ENCODE data around the gene ERCC6L2.

GRCh38 chr9:95880021-95880690, 4.7 kb downstream of the ERCC6L2 start:
- TF ChIP-seq IRF2 (CRISPR knock-in tag; IDR thresholded peaks at IDR 0.05; ENCODE audit: borderline replicate concordance, low read depth) (no peak), CTCF (IDR thresholded peaks at IDR 0.05) (no peak), FOXJ3 (CRISPR knock-in tag; IDR thresholded peaks at IDR 0.05; ENCODE audit: borderline replicate concordance) (no peak), USF2 (CRISPR knock-in tag; IDR thresholded peaks at IDR 0.05) (no peak), PRDM15 (CRISPR knock-in tag; IDR thresholded peaks at IDR 0.05) (no peak), USF1 (CRISPR knock-in tag; IDR thresholded peaks at IDR 0.05) (no peak), MAX (CRISPR knock-in tag; IDR thresholded peaks at IDR 0.05) (no peak), SP1 (CRISPR knock-in tag; conservative IDR thresholded peaks at IDR 0.05) (no peak), ZBTB21 (CRISPR knock-in tag; IDR thresholded peaks at IDR 0.05; ENCODE audit: borderline replicate concordance) (no peak), AFF4 (CRISPR knock-in tag; IDR thresholded peaks at IDR 0.05; ENCODE audit: borderline replicate concordance) (no peak)

All from WTC11 (cell line).